ENCODE results near the gene SNAPC5.
"Not testable (repeated sequence)": the region's sequence is repeated elsewhere in the genome, so short reads cannot be mapped to it uniquely, and the experiment has no call there.

Gene SNAPC5

GRCh38 chr15:66503780-66504562 lies 6.4 kb upstream of the SNAPC5 start:
- DNase-seq (ENCODE audit: low read depth) = no peak
- TF ChIP-seq CTCF (IDR thresholded peaks at IDR 0.05; ENCODE audit: control insufficient read depth, insufficient read depth, low read depth, low read length, missing control alignments) = no peak
- H3K4me3 ChIP-seq (ENCODE audit: control insufficient read depth, low read depth, low read length) = peak overlapping the region; percentile 96

DNA sequence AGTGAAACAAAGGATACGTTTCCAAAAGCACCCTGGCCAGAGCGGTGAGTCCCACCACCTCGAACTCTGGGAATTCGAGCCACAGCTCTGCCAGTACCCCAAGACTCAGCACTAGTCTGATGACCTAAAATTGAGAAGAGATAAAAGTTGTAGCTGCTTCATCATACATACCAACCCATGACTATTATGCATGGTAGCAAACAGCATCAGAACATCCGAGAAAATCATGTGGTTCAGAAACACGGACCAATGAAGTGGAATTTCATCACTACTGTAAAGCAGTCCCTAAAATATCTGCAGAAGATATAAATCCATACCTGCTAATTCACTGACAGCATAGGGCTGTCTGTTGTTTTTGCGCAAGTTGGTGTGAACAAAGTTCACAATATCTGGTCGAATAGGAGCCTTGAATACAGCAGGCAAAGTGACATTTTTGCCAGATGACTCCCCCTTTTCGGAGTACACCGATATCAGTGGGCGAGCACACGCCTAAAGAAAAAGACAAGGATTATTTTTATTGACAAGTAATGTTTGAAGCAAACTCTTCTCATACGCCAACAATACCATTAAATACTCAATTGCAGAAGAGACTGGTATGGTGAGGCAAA lies 5.6 kb upstream of the SNAPC5 start:
- peak overlapping the region; percentile 96 for H3K4me3 ChIP-seq (ENCODE audit: control insufficient read depth, low read depth, low read length)
- not testable (repeated sequence) for DNase-seq (ENCODE audit: low read depth)

DNA sequence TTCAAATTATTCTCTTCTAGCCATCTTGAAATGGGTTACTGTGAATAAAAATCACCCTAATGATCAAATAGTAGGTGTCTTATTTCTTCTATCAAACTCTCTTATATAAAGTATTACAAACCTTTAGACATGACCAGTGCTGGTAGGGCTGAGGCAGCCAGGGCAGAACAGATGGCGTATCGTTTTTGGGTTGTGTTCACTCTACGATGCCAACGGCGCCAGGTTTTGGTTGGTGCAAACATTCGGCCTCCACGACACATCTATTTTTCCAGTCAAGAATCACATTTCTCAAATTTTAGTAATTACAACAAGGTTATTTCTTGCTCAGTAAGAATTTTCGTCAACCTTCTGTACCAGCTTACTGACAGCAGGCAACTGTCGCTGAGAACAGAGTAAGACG lies 4.9 kb upstream of the SNAPC5 start:
- TF ChIP-seq CTCF (IDR thresholded peaks at IDR 0.05; ENCODE audit: control insufficient read depth, insufficient read depth, low read depth, low read length, missing control alignments) = no peak
- no peak overlapping the region for H3K4me3 ChIP-seq (ENCODE audit: control insufficient read depth, low read depth, low read length)
- DNase-seq (ENCODE audit: low read depth) = no peak

GRCh38 chr15:66500346-66500745 lies 2.8 kb upstream of the SNAPC5 start:
- DNase-seq (ENCODE audit: low read depth); H3K4me3 ChIP-seq (ENCODE audit: control insufficient read depth, low read depth, low read length): not testable (repeated sequence)

DNA sequence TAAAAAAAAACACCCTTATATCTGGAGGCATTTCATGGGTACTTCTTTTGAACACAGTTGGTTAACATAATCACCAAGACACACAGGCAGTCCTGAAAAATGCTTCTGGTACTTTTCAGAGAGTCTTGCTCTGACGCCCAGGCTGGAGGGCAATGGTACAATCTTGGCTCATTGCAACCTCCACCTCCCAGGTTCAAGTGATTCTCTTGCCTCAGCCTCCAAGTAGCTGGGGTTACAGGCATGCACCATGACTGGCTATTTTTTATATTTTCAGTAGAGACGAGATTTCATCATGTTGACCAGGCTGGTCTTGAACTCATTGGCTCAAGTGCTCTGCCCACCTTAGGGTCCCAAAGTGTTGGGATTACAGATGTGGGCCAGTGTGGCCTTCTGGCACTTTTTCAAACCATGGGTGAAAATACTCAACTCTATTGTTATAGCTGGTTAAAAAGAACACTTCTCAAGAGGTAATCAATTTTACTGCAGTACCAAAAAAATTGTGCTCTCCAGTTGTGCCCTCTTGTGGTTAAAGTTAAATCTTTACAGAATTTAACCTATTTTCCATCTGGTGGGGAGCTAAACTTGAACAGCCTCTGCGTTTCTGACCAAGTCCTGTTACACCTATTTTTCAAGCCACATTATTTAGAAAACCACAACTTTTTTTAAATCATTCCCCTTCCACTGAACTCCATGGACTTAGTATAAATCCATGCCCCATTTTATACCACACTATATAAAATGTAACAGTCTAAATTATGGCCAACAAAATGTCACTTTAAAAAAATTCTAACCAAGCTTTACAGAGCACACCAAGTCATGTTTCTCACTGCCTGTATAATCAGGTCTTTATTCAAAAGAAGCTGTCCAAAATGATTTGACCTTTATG lies 1.2 kb upstream of the SNAPC5 start:
- no peak for DNase-seq (ENCODE audit: low read depth)
- TF ChIP-seq CTCF (IDR thresholded peaks at IDR 0.05; ENCODE audit: control insufficient read depth, insufficient read depth, low read depth, low read length, missing control alignments) = peak; percentile 32
- H3K4me3 ChIP-seq (ENCODE audit: control insufficient read depth, low read depth, low read length) = no peak overlapping the region

- DNase-seq (ENCODE audit: low read depth) = no peak
- peak overlapping the region; percentile 88 for H3K4me3 ChIP-seq (ENCODE audit: control insufficient read depth, low read depth, low read length)
- TF ChIP-seq CTCF (IDR thresholded peaks at IDR 0.05; ENCODE audit: control insufficient read depth, insufficient read depth, low read depth, low read length, missing control alignments) = no peak
These were observed 536 bp downstream of the SNAPC5 start for GRCh38 chr15:66496951-66497501.

- no peak overlapping the region for H3K4me3 ChIP-seq (ENCODE audit: control insufficient read depth, low read depth, low read length)
- TF ChIP-seq CTCF (IDR thresholded peaks at IDR 0.05; ENCODE audit: control insufficient read depth, insufficient read depth, low read depth, low read length, missing control alignments) = no peak
- no peak for DNase-seq (ENCODE audit: low read depth)
These were observed 3.3 kb downstream of the SNAPC5 start for GRCh38 chr15:66494262-66494661.

Measured in AG09309 (cell line).